ENCODE measurements around the gene GOLGA8S.
"Not testable (repeated sequence)": the region's sequence is repeated elsewhere in the genome, so short reads cannot be mapped to it uniquely, and the experiment has no call there.

GOLGA8S gene

DNA sequence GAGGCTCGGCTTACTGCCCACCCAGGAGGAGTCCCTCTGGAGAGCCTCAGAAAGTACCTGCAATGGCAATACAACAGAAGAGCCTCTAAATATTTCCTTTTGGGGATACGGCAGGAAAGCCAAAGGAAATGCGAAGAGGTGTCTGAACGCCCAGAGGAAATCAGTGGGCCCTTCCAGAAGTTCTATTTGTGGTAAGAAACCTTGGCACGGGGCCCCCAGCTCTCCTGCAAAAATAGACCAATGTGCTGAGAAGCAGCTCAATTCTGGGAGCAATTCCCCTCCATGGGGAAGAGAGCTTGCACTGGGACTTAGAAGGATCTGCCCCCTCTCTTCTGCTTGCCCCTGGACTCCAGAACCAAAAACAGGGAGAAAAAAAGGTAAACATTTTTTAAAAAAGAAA lies 44.7 kb downstream of the GOLGA8S start:
- not testable (repeated sequence) for DNase-seq (ENCODE audit: low spot score)

GRCh38 chr15:23401627-23402026 lies 47.1 kb downstream of the GOLGA8S start:
- DNase-seq (ENCODE audit: low spot score), result no peak

DNA sequence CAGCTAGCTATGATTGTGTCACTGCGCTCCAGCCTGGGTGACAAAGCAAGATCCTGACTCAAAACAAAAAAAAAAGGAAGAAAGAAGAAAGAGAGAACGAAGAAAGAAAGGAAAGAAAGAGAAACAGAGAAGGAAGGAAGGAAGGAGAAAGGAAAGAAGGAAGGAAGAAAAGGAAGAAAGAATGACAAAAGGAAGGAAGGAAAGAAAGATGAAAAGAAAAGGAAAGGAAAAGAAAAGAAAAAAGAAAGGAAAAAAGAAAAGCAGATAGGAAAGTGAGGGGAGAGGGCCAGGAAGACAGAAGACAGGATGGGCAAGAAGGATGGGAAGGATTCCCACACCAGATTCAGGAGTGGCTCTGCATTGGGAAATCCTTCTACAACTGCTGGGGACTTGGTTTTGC lies 47.6 kb downstream of the GOLGA8S start:
- DNase-seq (ENCODE audit: low spot score), result no peak

DNA sequence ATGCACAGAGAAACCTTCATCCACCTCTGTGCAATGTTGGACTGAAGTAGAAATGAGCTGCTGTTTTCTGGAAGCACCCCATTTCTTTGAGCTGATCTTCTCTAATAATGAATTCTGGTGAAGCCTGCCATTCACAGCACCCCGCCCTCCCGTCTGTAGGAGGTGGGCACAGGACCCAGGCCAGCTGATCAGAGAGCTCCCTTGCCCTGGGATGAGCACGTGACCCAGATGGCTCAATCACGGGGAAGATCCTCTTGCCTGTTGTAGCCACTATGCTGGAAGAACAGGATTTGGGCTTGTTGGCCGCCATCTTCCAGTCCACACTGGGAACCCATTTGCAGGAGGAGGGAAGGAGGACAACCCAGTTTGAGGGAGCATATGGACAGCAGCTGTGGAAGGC lies 48.0 kb downstream of the GOLGA8S start:
- DNase-seq (ENCODE audit: low spot score), result no peak

- no peak for DNase-seq (ENCODE audit: low spot score)
Observed at GRCh38 chr15:23403550-23403949, 49.0 kb downstream of the GOLGA8S start.

DNA sequence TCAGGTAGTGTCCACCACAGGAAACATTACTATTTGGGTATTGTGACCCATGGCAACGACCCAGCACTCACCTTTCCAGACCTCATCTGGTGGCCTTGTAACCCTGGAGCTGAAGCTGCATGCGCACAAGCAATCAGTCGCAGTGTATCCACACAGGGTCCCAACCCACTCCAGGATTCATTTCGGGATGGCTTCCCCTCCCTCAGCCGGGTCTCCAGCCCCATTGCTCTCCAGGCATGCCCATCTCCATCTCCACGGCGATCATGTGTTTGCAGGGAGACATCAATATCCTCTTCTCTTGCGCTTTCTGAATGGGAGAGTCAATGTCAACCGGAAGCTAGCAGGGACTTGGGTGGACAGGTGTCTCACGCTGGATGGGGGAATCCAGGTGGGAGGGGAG lies 57.3 kb downstream of the GOLGA8S start:
- no peak for DNase-seq (ENCODE audit: low spot score)

DNA sequence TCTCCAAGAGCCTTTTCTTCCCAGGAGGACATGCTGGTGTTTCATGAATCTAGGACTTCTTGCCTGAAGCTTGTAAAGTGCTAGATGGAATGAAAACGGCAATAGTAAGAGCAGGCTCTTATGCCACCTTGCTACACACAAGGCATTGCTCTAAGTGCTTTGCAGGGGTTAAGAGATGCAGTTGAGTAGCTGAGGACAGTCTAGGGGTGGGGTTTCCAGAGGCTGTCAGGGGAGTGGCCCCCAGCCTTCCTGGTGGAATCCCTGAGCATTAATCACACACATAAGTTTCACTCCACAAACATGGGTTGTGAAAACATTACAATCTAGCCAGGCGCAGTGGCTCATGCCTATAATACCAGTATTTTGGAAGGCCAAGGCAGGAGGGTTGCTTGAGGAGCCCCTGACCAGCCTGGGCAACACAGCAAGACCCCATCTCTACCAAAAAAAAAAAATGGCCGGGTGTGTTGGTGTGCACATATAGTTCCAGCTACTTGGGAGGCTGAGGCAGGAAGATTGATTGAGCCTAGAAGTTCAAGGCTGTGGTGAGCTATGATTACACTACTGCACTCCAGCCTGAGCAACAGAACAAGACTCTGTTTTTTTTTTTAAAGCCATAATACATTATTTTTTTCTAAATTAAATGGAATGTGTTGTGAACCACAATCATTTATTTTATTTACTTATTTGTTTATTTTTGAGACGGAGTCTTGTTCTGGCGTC lies 58.5 kb downstream of the GOLGA8S start:
- DNase-seq (ENCODE audit: low spot score), result not testable (repeated sequence)
